GM18505 (cell line): Measurements from ENCODE around the gene PCNX2.

ENCODE experiments used
- ATAC-seq: cut with Tn5 transposase; IDR thresholded peaks from one replicate; pipeline ENCODE4 v1.9.1; 2021; ENCODE audit not compliant: unreplicated experiment
- POLR2A ChIP-seq: IDR thresholded peaks from 4 replicates; pipeline ENCODE4 v1.6.1; 2011; ENCODE audit warnings: borderline replicate concordance; ENCODE audit not compliant: insufficient read depth, insufficient read length; ENCODE audit errors: extremely low read depth

The PCNX2 gene

GRCh38 chr1:233257786-233258185 is 37.7 kb downstream of the PCNX2 start:
- no peak for TF ChIP-seq POLR2A
- no peak for ATAC-seq

GRCh38 chr1:233256789-233257188 is 38.7 kb downstream of the PCNX2 start:
- no peak for ATAC-seq
- TF ChIP-seq POLR2A: no peak

DNA sequence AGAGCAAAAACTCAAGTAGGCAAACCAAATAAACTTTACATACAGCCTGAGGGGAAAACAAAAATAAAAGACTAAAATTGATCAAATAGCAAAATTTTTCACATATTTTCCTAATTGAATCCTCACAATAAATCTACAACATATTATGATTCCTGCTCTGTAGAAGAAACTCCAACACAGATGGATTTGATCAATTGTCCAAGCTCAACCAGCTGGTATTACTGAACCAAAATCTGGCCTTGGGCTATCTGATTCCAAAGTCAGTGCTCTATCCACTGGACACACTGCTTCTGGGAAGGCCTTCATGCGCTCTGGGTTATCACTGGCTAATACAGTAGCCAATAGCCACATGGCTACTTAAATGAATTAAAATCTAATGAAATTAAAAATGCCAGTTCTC is 39.3 kb downstream of the PCNX2 start:
- TF ChIP-seq POLR2A: no peak
- no peak for ATAC-seq

- TF ChIP-seq POLR2A: no peak
- ATAC-seq: no peak
Measured at GRCh38 chr1:233255145-233255544, 40.4 kb downstream of the PCNX2 start.

DNA sequence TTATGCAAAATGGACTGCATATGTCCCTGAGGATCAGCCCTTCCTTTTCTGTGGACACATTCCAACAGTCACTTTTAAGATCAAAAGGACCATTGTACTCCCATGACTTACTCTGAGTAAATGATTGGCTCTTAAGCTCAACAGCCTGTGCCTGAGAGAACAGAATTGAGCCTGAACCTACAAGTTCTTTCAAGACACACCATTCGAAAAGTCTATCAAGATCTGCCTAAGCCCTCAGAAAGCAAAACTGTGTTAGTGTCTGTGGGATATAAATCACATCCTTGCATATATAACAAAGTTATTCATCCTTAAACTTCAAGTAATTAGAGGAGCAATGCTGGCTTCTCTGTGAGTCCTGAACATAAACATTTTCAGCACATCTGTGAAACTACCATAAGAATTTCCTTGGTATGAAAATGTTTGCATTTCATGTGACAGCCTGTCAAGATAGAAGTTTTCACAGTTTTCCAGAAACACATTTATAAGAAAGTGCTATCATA is 41.6 kb downstream of the PCNX2 start:
- no peak for ATAC-seq
- no peak for TF ChIP-seq POLR2A

GRCh38 chr1:233253231-233253831 is 42.2 kb downstream of the PCNX2 start:
- no peak for TF ChIP-seq POLR2A
- no peak for ATAC-seq

- TF ChIP-seq POLR2A: no peak
- ATAC-seq: no peak
Measured at GRCh38 chr1:233252441-233252840, 43.1 kb downstream of the PCNX2 start.

GRCh38 chr1:233251201-233251720 is 44.3 kb downstream of the PCNX2 start:
- ATAC-seq: no peak
- no peak for TF ChIP-seq POLR2A

- no peak for ATAC-seq
- no peak for TF ChIP-seq POLR2A
Measured at GRCh38 chr1:233248014-233248413, 47.5 kb downstream of the PCNX2 start.

GRCh38 chr1:233246965-233247364 is 48.6 kb downstream of the PCNX2 start:
- no peak for TF ChIP-seq POLR2A
- no peak for ATAC-seq

DNA sequence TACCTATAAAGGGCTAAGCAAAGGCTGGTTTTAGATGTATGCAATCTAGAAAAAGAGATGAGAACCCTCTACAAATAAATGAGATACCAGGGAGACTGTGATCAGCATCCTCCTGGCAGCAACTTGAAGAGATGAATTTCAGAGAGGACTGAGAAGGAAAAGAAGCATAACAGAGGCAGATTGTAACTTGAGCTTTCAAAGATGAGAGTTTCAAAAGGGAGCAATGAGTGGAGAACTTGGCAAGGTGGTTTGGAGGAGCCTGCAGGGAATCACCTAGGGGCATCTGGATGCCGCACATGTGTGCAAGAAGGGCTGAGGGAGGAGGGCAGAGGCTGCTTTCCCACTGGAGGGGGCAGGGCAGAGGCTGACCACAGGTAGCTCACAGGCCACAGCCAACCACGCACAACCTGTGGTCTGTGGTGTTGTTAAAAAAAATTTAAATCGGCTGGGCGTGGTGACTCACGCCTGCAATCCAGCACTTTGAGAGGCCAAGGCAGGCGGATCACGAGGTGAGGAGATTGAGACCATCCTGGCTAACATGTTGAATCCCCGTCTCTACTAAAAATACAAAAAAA is 50.2 kb downstream of the PCNX2 start:
- no peak for ATAC-seq
- no peak for TF ChIP-seq POLR2A

- no peak for ATAC-seq
- no peak for TF ChIP-seq POLR2A
Measured at GRCh38 chr1:233244183-233244582, 51.3 kb downstream of the PCNX2 start.

GRCh38 chr1:233242827-233243483 is 52.6 kb downstream of the PCNX2 start:
- ATAC-seq: no peak
- no peak for TF ChIP-seq POLR2A

DNA sequence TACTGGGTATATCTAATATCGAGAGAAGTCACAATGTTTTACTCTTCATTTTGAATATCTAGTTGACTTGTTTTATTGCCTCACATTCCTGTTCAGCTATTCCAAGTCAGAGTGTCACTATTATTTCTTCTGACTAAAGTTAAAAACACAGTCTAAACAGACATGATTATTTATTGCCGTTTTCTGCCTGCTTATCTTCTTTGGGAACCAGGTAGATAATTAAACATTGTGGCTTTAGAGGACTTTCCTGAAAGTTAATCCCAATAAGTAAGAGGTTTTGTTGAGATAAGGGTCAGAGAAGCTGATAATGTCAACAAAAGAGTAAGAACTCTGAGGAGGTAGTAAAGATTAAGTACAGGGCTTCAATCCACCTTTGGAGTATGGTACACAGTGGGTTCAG is 53.8 kb downstream of the PCNX2 start:
- no peak for ATAC-seq
- no peak for TF ChIP-seq POLR2A
